ENCODE results near the gene ENO3. TPM values are rescaled to one million over a fixed set of nuclear protein-coding genes. Genes with fewer than 3 reads are reported as not detected.

ENO3 gene
- total RNA-seq, 1 experiment from 2014 or later: 23.4 TPM

DNA sequence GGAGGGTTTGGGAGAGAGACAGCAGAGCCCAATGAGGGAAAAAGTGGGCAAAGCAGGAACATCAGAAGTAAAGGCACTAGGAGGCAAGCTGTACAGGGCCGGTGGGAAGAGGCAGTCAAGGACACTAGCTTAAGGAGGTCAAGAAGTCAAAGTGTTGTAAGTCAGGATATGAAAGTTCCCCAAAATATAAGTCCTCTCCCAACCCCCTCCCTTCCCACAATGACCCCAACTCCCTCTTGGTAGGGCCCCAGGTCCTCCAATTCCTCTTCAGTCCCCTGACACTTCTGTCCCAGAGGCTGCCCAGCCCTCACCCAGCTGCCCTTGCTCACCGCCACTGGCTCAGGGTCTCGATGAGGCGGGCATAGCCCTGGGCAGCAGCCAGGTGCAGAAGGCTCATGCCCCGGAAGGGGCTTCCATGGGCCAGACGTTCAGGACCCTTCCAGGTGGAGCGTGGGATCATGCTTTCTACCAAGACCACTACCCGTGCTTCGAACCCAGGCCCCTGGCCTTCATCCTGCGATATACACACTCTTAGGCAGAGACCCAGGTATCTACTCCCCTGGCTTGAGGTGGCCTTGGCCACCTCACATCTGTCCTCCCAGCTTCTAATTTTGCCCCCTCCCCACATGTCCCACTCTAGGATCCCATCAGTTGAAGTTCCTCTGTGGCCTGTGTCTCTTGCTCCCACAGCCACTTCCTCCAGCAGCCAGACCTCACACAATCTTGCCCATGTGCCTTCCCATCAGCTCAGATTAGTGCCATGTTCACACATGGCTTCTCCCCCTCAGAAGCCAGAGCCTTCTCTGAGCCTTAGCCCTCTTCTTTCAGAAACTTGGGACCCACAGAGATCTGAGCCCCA, 22.6 kb downstream of the ENO3 start:
- CTCF ChIA-PET: no interaction called here
- H3K27ac ChIP-seq (ENCODE audit: low read length): no peak overlapping the region
- no TSS peak for BruUV-seq (replicated peaks)
- H3K4me1 ChIP-seq (ENCODE audit: control insufficient read depth, insufficient read depth, low read length): peaks cover 11% of the 10 kb centered on the region
- no peaks in the 10 kb centered on the region for H3K9me3 ChIP-seq (ENCODE audit: control insufficient read depth, insufficient read depth, low read depth, low read length)
- H3K27me3 ChIP-seq (ENCODE audit: control insufficient read depth, insufficient read depth, low read length): no peaks in the 10 kb centered on the region
- DNase-seq (ENCODE audit: low read depth, low spot score) (no peak), ATAC-seq (no peak)
- intact Hi-C loops (cut with micrococcal nuclease; ENCODE audit: unreplicated experiment) (no loop called here), in situ Hi-C loops (cut with HindIII; ENCODE audit: low pct_unique_long_range_greater_than_20kb, low sequenced_read_pairs) (no loop called here)
- TF ChIP-seq, protein P1, sequence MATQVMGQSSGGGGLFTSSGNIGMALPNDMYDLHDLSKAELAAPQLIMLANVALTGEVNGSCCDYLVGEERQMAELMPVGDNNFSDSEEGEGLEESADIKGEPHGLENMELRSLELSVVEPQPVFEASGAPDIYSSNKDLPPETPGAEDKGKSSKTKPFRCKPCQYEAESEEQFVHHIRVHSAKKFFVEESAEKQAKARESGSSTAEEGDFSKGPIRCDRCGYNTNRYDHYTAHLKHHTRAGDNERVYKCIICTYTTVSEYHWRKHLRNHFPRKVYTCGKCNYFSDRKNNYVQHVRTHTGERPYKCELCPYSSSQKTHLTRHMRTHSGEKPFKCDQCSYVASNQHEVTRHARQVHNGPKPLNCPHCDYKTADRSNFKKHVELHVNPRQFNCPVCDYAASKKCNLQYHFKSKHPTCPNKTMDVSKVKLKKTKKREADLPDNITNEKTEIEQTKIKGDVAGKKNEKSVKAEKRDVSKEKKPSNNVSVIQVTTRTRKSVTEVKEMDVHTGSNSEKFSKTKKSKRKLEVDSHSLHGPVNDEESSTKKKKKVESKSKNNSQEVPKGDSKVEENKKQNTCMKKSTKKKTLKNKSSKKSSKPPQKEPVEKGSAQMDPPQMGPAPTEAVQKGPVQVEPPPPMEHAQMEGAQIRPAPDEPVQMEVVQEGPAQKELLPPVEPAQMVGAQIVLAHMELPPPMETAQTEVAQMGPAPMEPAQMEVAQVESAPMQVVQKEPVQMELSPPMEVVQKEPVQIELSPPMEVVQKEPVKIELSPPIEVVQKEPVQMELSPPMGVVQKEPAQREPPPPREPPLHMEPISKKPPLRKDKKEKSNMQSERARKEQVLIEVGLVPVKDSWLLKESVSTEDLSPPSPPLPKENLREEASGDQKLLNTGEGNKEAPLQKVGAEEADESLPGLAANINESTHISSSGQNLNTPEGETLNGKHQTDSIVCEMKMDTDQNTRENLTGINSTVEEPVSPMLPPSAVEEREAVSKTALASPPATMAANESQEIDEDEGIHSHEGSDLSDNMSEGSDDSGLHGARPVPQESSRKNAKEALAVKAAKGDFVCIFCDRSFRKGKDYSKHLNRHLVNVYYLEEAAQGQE (IDR thresholded peaks at IDR 0.05; ENCODE audit: insufficient read depth in 1 of 2, low read depth in 2 of 2, low read length in 1 of 2): no peak
- no peak for TF ChIP-seq POLR2AphosphoS5 (IDR thresholded peaks at IDR 0.05; ENCODE audit: low read depth, low read length)
- TF ChIP-seq, protein P2, sequence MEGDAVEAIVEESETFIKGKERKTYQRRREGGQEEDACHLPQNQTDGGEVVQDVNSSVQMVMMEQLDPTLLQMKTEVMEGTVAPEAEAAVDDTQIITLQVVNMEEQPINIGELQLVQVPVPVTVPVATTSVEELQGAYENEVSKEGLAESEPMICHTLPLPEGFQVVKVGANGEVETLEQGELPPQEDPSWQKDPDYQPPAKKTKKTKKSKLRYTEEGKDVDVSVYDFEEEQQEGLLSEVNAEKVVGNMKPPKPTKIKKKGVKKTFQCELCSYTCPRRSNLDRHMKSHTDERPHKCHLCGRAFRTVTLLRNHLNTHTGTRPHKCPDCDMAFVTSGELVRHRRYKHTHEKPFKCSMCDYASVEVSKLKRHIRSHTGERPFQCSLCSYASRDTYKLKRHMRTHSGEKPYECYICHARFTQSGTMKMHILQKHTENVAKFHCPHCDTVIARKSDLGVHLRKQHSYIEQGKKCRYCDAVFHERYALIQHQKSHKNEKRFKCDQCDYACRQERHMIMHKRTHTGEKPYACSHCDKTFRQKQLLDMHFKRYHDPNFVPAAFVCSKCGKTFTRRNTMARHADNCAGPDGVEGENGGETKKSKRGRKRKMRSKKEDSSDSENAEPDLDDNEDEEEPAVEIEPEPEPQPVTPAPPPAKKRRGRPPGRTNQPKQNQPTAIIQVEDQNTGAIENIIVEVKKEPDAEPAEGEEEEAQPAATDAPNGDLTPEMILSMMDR (IDR thresholded peaks at IDR 0.05): no peak
- no peak for TF ChIP-seq TCF7L2 (IDR thresholded peaks at IDR 0.05; ENCODE audit: low read depth, low read length)
- TF ChIP-seq SIN3A (IDR thresholded peaks at IDR 0.05; ENCODE audit: borderline replicate concordance, insufficient read depth, low read depth, low read length): no peak
- no peak overlapping the region for H3K4me3 ChIP-seq (ENCODE audit: low read depth in 2 of 2, low read length in 2 of 2)
- no peaks in the 10 kb centered on the region for H3K36me3 ChIP-seq (ENCODE audit: control insufficient read depth, insufficient read depth, low read length)
- POLR2A ChIA-PET: interaction anchor here (0.6 kb wide), 1 partner anchor 19 kb away, joined by 16 read pairs; no protein-coding TSS in a partner anchor

DNA sequence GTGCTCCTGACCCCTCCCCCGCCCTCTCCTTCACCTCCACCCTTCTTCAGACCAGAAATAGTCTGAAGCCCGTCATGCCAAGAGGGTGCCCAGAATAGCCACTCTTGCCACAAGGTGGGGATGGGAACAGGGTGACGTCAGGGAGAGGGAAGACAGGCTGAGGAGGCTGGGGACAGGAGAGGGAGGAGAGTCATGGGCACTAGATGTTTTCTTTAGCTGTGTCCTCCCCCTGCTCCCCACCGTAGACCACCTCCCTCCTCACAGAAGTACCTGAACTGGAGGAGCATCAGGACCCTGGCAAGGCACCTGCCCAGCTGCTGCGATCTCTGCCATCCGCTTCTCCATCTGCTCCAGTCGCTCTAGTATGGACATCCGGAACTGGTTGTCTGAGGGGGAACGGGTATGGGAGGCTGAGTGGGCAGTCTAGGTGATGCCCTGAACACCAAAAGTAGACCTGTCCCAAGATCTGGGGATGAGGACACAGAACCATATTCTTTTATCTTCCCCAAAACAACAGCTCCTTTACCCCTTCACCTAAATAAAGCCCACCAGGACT, 23.3 kb downstream of the ENO3 start:
- Histone ChIP-seq H3K27me3 (ENCODE audit: control insufficient read depth, insufficient read depth, low read length) (no peaks in the 10 kb centered on the region), H3K9me3 (ENCODE audit: control insufficient read depth, insufficient read depth, low read depth, low read length) (no peaks in the 10 kb centered on the region), H3K4me3 (ENCODE audit: low read depth in 2 of 2, low read length in 2 of 2) (no peak overlapping the region), H3K27ac (ENCODE audit: low read length) (no peak overlapping the region), H3K36me3 (ENCODE audit: control insufficient read depth, insufficient read depth, low read length) (no peaks in the 10 kb centered on the region), H3K4me1 (ENCODE audit: control insufficient read depth, insufficient read depth, low read length) (peaks cover 8% of the 10 kb centered on the region)
- BruUV-seq (replicated peaks): no TSS peak
- TF ChIP-seq, protein P2 (IDR thresholded peaks at IDR 0.05): no peak
- TF ChIP-seq TCF7L2 (IDR thresholded peaks at IDR 0.05; ENCODE audit: low read depth, low read length): no peak
- ATAC-seq: no peak
- in situ Hi-C loops (cut with HindIII; ENCODE audit: low pct_unique_long_range_greater_than_20kb, low sequenced_read_pairs) (no loop called here), intact Hi-C loops (cut with micrococcal nuclease; ENCODE audit: unreplicated experiment) (no loop called here)
- DNase-seq (ENCODE audit: low read depth, low spot score): no peak
- POLR2A ChIA-PET: no interaction called here
- CTCF ChIA-PET: no interaction called here

Data from Panc1 (cell line).